HG03558 (cell line): ENCODE results near the gene SLC34A1.

Experiments
- ATAC-seq: cut with Tn5 transposase; IDR thresholded peaks from one replicate; pipeline ENCODE4 v1.9.1; 2021; ENCODE audit warnings: moderate number of reproducible peaks; ENCODE audit not compliant: unreplicated experiment; ENCODE audit errors: extremely low read depth

SLC34A1 gene

GRCh38 chr5:177442066-177442826 lies 58.0 kb downstream of the SLC34A1 start:
- ATAC-seq, result no peak

- no peak for ATAC-seq
Measured at GRCh38 chr5:177443144-177443983, 59.1 kb downstream of the SLC34A1 start.

GRCh38 chr5:177444106-177445051 lies 60.1 kb downstream of the SLC34A1 start:
- ATAC-seq, result no peak

- no peak for ATAC-seq
Measured at GRCh38 chr5:177445052-177445916, 61.0 kb downstream of the SLC34A1 start.

GRCh38 chr5:177445917-177446199 lies 61.6 kb downstream of the SLC34A1 start:
- ATAC-seq, result no peak

GRCh38 chr5:177446200-177447065 lies 62.2 kb downstream of the SLC34A1 start, which contains the start of gene PRR7:
PRR7 (plus strand) TSS chr5:177446814; CDS start chr5:177455068, 8,254 bp downstream.
- ATAC-seq, result no peak

- no peak for ATAC-seq
Measured at GRCh38 chr5:177447066-177447610, 62.9 kb downstream of the SLC34A1 start.

- no peak for ATAC-seq
Measured at GRCh38 chr5:177447611-177448243, 63.5 kb downstream of the SLC34A1 start.
